Neuron (in vitro differentiated cells): ENCODE results near the gene IFI6.

Experiments
- H2AFZ ChIP-seq: one replicate; pipeline ENCODE4 v1.6.1; 2013; ENCODE audit warnings: low read depth, mild to moderate bottlenecking, inconsistent platforms, low read length, moderate library complexity
- H3K27me3 ChIP-seq: one replicate; pipeline ENCODE4 v1.6.1; 2013; ENCODE audit warnings: low read length; ENCODE audit not compliant: insufficient read depth
- H3K36me3 ChIP-seq: one replicate; pipeline ENCODE4 v1.6.1; 2013; ENCODE audit warnings: low read length; ENCODE audit not compliant: insufficient read depth
- H3K4me1 ChIP-seq: one replicate; pipeline ENCODE4 v1.6.1; 2013; ENCODE audit warnings: low read length; ENCODE audit not compliant: insufficient read depth
- H3K4me3 ChIP-seq: 2 replicates; pipeline ENCODE4 v1.5.1; 2013; ENCODE audit warnings: mild to moderate bottlenecking, low read length, moderate library complexity
- H3K9me3 ChIP-seq: one replicate; pipeline ENCODE4 v1.6.1; 2013; ENCODE audit warnings: low read length

IFI6 gene

DNA sequence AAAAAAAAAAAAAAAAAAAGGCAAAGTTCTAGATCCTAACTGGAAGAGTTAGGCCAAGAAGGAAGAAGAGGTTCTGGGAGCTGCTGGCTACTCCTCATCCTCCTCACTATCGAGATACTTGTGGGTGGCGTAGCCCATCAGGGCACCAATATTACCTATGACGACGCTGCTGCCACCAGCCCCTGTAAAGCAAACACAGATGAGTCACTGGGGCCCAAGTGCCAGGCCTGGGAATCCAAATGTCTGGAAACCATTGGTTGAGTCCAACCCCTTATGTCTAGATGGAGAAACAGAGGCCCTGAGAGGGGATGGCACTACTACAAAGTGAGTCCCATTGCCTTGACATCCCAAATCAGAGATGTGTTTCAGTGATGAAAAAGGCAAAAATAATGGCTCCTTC, 5.7 kb downstream of the IFI6 start:
- Histone ChIP-seq H3K4me3 (no peak overlapping the region), H3K9me3 (no peaks in the 10 kb centered on the region), H2AFZ (no peak overlapping the region), H3K4me1 (peaks cover 6% of the 10 kb centered on the region), H3K36me3 (no peaks in the 10 kb centered on the region), H3K27me3 (no peaks in the 10 kb centered on the region)

DNA sequence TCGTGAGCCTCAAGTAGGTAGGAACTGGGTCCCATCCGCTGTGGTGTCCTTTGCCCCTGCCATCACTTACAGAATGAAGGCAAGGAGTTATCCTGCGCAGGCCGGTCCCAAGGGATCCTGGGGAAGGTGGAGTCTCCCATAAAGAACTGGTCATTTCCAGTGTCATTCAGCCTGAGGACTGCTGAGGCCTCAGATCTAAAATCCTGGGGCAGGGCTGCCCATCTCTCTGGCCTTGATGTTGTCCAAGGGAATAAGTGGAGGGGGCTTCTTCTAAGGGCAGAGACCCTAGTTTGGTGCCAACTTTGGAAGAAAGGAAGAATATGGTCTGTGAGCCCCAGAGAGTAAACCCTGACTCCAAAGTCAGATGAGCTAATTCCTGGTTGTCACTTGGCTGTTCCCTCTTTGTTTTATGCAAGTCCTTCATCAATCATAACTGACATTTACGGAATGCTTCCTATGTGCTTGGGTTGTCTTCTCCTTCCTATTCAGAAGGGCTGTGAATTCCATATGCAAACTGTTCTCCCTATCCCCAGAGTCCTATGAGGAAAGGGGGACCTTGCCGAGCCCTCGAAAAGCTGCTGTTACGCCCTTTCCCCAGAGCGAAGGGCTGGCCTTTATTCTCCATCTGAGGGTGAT, 6.9 kb downstream of the IFI6 start:
- peaks cover 6% of the 10 kb centered on the region for H3K4me1 ChIP-seq
- H3K36me3 ChIP-seq = no peaks in the 10 kb centered on the region
- no peak overlapping the region for H3K4me3 ChIP-seq
- no peaks in the 10 kb centered on the region for H3K27me3 ChIP-seq
- H3K9me3 ChIP-seq = no peaks in the 10 kb centered on the region
- no peak overlapping the region for H2AFZ ChIP-seq

DNA sequence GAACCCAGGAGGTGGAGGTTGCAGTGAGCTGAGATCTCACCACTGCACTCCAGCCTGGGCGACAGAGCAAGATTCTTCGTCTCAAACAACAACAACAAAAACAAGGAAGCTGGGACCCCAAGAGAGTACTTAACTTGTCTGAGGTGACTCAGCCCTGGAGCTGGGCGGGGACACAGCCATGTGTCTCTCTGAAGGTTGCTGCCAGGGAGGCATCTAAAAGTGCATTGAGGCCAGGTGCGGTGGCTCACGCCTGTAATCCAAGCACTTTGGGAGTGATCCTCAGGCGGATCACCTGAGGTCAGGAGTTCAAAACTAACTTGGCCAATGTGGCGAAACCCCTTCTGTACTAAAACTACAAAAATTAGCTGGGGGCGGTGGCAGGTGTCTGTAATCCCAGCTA, 7.7 kb downstream of the IFI6 start:
- no peak overlapping the region for H3K4me3 ChIP-seq
- no peaks in the 10 kb centered on the region for H3K27me3 ChIP-seq
- H3K9me3 ChIP-seq = no peaks in the 10 kb centered on the region
- H3K4me1 ChIP-seq = peaks cover 6% of the 10 kb centered on the region
- no peak overlapping the region for H2AFZ ChIP-seq
- no peaks in the 10 kb centered on the region for H3K36me3 ChIP-seq

DNA sequence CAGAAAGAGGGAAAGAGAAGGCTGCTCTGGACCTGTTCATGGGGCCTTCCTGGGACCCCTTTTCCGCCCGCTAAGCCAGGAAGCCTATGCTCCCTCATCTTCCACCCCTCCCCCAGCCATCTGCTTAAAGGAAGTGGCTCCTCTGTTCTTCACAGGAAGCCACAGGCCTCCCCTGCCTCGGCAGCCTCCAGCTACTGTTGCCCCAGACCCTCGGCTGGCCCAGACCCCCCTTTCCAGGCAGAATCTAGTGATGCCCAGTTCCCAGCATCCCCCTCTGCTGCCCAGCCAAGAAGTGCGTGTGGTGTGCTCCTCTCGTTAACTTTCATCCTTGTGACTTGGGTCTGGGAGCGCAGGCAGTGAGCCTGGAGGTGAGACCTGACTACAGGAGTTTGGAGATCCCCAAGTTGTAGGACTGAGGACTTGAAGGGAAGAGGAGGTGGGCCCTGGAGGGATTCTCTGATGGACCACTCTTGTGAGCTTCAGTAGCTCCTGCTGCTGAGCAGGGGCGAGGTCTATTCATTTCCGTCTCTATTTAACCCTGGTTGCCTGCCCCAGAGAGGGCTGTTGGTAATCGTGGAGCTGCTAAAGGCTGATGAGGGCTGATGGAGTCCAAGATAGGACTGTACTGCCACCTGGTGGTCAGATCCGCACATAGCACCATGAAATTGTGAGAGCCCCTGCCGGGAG, 9.1 kb downstream of the IFI6 start:
- H3K9me3 ChIP-seq = no peaks in the 10 kb centered on the region
- peaks cover 6% of the 10 kb centered on the region for H3K4me1 ChIP-seq
- no peak overlapping the region for H3K4me3 ChIP-seq
- H2AFZ ChIP-seq = peak overlapping the region; percentile 70
- no peaks in the 10 kb centered on the region for H3K36me3 ChIP-seq
- H3K27me3 ChIP-seq = no peaks in the 10 kb centered on the region

DNA sequence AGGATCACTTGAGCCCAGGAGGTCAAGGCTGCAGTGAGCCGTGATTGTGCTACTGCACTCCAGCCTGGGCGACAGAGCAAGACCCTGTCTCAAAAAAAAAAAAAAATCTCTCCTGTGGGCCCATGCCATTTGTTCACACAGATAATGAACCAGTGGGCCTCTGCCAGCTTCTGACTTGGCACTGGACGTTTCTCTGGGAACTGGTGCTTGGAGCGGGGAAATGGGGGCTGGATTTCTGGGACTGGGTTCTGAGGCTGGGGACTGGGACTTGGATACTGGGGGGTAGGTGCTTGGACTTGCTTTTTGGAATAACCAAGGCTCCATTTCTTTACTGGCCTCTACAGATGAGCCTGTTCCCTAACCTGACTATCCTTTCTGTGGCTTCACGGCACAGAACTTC, 9.7 kb downstream of the IFI6 start:
- peaks cover 6% of the 10 kb centered on the region for H3K4me1 ChIP-seq
- H3K4me3 ChIP-seq = no peak overlapping the region
- H2AFZ ChIP-seq = no peak overlapping the region
- no peaks in the 10 kb centered on the region for H3K27me3 ChIP-seq
- no peaks in the 10 kb centered on the region for H3K36me3 ChIP-seq
- H3K9me3 ChIP-seq = no peaks in the 10 kb centered on the region

DNA sequence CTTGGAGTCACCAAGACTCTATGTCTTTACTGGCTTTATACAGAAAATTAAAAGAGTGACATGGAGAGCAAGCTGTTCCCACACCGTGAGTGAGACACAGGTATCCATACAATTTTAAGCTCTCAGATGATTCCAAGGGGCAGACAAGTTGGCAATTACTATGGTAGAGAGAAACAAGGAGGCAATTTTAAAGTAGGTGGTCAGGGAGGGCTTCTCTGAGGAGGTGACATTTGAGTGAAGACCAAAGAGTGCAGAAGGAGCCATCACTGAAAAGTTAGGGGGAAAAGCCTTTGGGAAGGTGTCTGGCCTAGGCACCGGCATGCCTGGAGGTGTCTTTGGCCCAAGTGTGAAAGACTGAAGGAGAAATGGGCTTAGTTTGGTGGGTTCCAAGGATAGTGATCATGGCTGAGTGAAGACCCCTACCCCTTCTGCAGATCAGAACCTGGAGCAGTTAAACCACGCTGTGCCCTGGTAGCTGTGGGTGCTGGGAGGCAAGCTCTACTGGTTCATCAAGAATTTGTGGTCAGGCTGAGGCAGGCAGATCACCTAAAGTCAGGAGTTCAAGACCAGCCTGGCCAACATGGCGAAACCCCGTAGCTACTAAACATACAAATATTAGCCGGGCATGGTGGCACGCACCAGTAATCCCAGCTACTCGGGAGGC, 10.4 kb downstream of the IFI6 start:
- H3K9me3 ChIP-seq = no peaks in the 10 kb centered on the region
- H3K4me3 ChIP-seq = no peak overlapping the region
- no peaks in the 10 kb centered on the region for H3K36me3 ChIP-seq
- no peak overlapping the region for H2AFZ ChIP-seq
- peaks cover 6% of the 10 kb centered on the region for H3K4me1 ChIP-seq
- no peaks in the 10 kb centered on the region for H3K27me3 ChIP-seq

DNA sequence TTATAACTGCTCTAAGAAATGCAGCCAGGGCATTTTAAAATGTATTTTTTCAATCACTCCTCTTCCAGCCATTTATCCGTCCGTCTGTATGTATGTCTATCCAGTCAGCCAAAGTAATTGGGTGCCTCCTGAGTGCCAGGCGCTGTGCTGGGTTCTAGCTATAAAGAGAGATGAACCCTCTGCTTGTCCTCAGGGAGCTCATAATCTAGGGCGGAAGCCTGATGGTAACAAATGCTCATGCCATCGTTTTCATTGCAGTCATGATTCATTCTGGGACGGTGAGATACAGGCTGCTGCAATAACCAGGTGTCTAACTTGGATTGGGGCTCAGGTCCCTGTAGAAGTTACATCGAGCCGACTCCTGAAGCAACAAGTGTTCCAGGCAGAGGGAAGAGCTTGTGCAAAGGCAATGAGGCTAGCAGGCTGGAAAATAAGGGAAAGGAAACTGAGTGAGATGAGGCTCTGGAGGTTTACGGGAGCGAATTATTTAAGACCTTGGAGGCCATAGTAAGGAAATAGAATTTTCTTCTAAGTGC, 11.6 kb downstream of the IFI6 start:
- Histone ChIP-seq H3K4me1 (peaks cover 14% of the 10 kb centered on the region), H2AFZ (no peak overlapping the region), H3K36me3 (no peaks in the 10 kb centered on the region), H3K27me3 (no peaks in the 10 kb centered on the region), H3K4me3 (no peak overlapping the region), H3K9me3 (no peaks in the 10 kb centered on the region)

DNA sequence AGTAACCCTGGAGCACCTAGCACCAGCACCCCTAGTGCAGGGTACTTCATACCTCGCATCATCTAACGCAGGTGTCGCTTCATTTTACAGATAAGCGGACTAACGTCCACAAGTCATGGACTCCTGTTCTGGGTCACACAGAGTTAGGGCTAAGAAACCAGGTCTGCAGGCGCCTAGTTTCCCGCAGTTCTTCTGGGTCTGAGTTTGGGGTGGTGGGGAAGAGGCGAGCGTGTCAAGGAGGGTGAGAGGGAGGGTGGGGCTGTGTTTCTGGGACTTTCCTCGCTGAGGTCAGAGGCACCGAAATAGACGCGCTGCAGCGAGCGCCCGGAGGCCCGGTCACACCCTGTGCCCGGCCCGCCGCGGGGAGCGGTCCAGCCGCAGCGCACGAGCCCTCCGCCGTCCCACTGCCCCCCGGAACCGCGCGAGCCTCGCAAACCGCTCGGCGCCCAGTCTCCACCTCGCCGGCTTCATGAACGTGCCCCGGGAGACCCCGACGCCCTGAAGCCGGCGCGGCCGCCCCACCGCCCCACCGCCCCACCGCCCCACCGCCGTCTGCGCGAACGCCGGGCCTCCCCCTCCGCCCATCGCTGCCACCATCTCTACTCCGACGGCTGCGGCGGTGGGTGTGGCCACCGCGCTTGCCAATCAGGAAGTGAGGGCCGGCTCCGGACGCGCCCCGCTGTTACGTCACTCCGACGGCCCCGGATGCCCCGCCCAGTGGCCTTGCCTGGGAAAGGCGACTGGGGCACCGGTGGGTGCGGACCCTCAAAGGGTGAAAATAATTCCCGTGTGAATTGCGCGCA, 12.3 kb downstream of the IFI6 start:
- H3K9me3 ChIP-seq = no peaks in the 10 kb centered on the region
- H3K4me1 ChIP-seq = peaks cover 18% of the 10 kb centered on the region
- H3K4me3 ChIP-seq = no peak overlapping the region

DNA sequence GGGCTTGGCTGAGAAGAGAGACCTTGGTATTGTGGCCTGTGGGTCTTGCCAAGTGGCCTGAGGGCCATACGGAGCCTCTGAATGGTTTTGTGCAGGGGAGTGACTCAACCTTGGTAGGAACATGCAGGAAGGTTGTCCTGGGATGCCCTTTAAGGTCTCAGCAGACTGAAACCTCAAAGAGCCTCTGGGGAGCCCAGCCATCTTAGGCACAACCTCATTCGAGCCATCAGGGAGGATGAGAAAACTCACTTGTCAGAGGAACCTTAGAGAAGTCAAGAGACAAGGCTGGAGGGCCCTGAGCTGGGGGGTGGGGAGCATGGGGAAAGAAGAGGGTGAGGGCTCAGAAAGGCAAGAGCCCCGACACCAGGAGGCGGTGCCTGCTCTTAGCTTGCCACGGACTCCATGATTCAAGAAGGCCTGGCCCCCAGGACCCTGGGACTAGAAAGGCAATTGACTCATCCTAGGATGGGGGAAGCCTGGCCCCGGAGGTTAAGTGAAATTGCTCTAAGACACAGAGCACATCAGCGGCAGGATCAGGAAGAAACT, 13.0 kb downstream of the IFI6 start:
- no peaks in the 10 kb centered on the region for H3K27me3 ChIP-seq
- no peaks in the 10 kb centered on the region for H3K36me3 ChIP-seq
- no peak overlapping the region for H3K4me3 ChIP-seq
- H3K4me1 ChIP-seq = peaks cover 18% of the 10 kb centered on the region
- H2AFZ ChIP-seq = no peak overlapping the region
- no peaks in the 10 kb centered on the region for H3K9me3 ChIP-seq

More for the DNA sequence above, 12.3 kb downstream of the IFI6 start:
- Histone ChIP-seq H2AFZ (no peak overlapping the region), H3K27me3 (no peaks in the 10 kb centered on the region), H3K36me3 (no peaks in the 10 kb centered on the region)

DNA sequence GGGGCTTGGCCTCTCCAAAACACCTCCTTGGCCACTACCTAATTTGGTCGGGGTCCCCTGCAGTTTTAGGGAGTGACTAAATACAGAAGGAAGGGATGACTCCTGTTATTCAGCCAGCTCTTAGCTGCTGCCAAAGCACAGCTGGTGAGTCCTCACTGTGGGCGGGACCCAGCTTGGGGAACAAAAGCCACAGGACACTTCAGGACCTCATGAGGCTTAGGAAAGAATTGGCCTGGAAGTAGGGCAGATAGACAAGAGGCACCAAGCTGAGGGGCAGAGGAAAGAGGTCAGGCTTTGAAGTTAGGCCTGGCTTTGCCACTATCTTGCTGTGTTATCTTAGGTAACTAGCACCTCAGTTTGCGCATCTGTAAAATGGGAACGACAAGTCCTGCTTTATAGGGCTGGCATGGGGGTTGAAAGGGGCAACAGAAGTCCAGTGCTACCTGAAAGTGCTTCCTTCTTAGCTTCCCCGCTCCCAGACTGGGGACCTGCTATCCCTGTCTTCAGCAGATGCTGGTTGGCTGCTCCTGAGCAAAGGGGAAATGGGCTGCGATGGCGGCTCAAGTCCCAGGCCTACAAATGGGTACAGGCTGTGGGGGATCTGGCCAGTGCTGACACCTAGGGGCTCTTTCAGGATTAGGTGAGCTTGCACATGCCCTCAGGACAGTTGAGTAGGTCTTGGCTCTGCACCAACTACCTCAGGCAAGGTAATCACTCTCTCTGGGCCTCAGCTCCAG, 15.7 kb downstream of the IFI6 start:
- H3K9me3 ChIP-seq = no peaks in the 10 kb centered on the region
- no peaks in the 10 kb centered on the region for H3K36me3 ChIP-seq
- H3K4me1 ChIP-seq = peaks cover 14% of the 10 kb centered on the region
- H2AFZ ChIP-seq = no peak overlapping the region
- no peak overlapping the region for H3K4me3 ChIP-seq
- H3K27me3 ChIP-seq = no peaks in the 10 kb centered on the region

DNA sequence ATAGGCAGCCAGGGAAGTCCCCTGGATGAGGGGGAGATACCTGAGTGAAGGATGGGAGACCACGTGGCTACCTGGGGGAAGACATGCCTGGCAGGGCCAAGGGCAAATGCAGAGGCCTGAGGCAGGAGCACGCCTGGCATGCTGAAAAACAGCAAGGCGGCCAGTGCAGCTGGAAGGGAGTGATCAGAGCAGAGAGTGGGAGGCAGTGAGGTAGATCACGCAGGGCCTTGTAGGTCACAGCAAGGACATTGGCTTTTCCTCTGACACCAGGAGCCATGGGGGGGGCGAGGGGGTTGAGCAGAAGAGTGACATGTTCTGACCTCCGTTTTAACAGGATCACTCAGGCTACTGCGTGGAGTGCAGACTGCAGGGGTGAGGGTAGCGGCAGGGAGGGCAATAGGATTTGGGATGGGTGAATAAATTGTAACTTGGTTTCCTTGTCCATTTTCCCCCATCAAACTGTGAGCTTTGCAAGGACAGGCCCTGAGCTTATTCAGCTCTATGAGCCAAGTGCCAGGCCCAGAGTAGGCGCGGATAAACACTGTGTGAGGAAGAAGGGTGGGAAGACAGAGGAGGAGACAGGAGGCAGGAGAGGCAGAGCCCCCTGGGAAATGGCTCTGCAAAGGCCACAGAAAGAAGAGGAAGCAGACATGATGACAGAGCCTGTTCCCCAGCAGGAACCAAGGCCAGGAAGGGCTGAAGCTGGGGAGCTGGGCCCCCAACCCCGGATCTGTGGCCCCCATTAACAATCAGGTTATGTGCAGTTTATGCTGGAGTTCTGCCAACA, 16.6 kb downstream of the IFI6 start:
- Histone ChIP-seq H2AFZ (no peak overlapping the region), H3K27me3 (no peaks in the 10 kb centered on the region), H3K4me3 (no peak overlapping the region), H3K9me3 (no peaks in the 10 kb centered on the region), H3K4me1 (peaks cover 23% of the 10 kb centered on the region), H3K36me3 (no peaks in the 10 kb centered on the region)
